Activated CD8-positive, alpha-beta memory T cell treated with anti-CD3 and anti-CD28 coated beads for 36 hours (primary cell): ENCODE measurements around the gene COL4A6. TPM values are rescaled to one million over a fixed set of nuclear protein-coding genes. Genes with fewer than 3 reads are reported as not detected.

Experiments
- CTCF ChIA-PET: fragments of 350-600 bp; sonication (Branson Sonifier 250); formaldehyde crosslinking; loops from one replicate; lab custom pipeline; 2021; ENCODE audit warnings: antibody characterized with exemption; lab: Charles Lee
- POLR2A ChIA-PET: fragments of 350-600 bp; sonication (Branson Sonifier 250); formaldehyde crosslinking; loops from one replicate; lab custom pipeline; 2021; ENCODE audit warnings: antibody characterized with exemption; lab: Charles Lee
- total RNA-seq, 2 experiments: library from RNA; stranded (reverse); gene quantifications; one replicate each; pipeline ENCODE4 v1.2.3, GENCODE V29; 2021

The COL4A6 gene
- total RNA-seq, 2 experiments from 2014 or later, result not detected

DNA sequence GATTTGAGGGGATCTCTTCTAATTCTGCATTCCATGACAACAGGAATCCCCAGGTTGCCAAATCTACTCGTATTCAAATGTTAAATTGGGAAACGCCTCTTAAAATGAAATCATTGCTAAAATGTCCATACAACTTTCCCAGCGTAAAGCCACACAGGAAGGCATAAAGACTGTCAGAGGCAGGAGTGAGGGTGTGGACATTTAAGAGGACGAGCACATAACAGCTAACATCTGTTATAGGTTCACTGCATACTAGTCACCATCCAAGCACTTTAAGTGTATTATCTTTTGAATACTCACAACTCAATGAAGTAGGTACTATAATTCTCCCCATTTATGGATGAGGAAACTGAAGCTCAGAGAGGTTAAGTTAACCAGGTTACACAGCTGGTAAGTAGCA is 311.1 kb downstream of the COL4A6 start:
- POLR2A ChIA-PET, result no interaction called here
- CTCF ChIA-PET, result no interaction called here

DNA sequence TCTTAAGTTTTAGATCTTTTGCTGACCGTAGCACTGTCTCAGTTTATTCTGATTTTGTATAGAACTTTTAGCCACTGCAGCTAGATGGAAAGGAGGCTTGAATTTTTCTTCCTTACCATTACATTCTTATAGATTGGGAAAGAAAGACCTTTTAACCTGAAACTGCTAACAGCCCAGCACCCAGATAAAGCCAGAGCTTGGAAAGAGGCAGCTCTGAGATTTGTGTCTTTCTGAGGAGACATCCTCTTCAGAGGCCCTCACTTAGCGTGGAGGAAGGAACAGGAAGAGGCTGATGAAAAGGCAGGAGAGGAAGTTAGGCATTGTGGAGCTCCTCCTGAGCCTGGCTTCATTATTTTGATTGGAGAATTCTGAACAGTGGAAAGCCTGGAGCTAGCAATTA is 311.6 kb downstream of the COL4A6 start:
- ChIA-PET POLR2A (no interaction called here), CTCF (no interaction called here)

- CTCF ChIA-PET, result no interaction called here
- POLR2A ChIA-PET, result no interaction called here
Observed at GRCh38 chrX:108123591-108124366, 314.4 kb downstream of the COL4A6 start.

DNA sequence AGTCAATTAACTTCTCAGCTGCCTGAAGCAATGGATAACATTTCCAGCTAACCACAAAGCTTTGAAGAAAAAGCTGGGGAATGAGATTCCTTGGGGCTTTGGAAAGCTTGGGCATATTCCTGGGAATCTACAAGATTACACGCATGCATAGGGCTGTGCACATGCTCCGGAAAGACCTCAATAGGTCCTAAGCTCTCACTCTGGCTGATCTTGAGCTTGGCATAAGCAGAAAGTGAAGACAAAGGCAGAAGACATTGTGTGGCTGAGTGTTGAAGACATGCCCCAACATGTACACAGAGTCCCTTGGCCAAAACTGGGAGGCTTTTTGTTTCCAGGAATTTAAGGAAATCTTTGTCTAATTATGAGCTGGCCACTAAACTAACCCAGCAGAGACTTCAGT is 315.5 kb downstream of the COL4A6 start:
- ChIA-PET POLR2A (no interaction called here), CTCF (no interaction called here)

GRCh38 chrX:108121291-108121690 is 316.9 kb downstream of the COL4A6 start:
- POLR2A ChIA-PET, result no interaction called here
- CTCF ChIA-PET, result no interaction called here

DNA sequence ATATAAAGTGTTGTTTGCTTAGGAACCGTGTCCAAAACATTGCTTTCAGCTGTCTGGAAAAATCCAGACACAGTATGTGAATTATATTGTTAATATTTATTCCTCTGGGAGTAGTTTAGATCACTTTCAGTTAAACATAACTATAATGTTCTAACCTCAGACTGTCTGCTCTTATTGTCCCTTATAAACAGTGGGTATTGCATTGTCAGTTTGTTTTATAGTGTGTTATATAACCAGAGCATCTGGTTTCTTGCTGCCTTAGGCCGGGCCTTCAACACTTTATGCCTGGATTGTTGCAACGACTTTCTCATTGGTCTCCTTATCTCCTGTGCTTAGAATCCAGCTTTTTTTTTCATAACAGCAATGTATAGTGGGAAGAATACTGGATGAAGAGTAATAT is 320.2 kb downstream of the COL4A6 start:
- POLR2A ChIA-PET, result no interaction called here
- CTCF ChIA-PET, result no interaction called here

- CTCF ChIA-PET, result no interaction called here
- POLR2A ChIA-PET, result no interaction called here
Observed at GRCh38 chrX:108114541-108114940, 323.7 kb downstream of the COL4A6 start.

Other genes starting within 250 kb of the COL4A6 start
- gene COL4A5, start 1.4 kb upstream of the COL4A6 start, total RNA-seq, result not detected